Esophagus squamous epithelium (tissue), 4 donors: ENCODE results near the gene CD53.

ENCODE experiments used
- CTCF ChIP-seq, 6 experiments: fragments of 450-650 bp in 4 of 6; fragments of 200-600 bp in 2 of 6; sonication (generic) in 2 of 6; IDR thresholded peaks; one replicate each; pipeline ENCODE4 v1.5.1; 2016 to 2019; ENCODE audit warnings: antibody characterized with exemption in 6 of 6, mild to moderate bottlenecking in 4 of 6, moderate library complexity in 4 of 6
- POLR2A ChIP-seq, 4 donors: fragments of 450-650 bp; IDR thresholded peaks; one replicate each; pipeline ENCODE4 v1.6.1; 2017; ENCODE audit warnings: antibody characterized with exemption in 4 of 4, mild to moderate bottlenecking in 4 of 4, moderate library complexity in 3 of 4

GRCh38 chr1:110921953-110922352, 49.0 kb downstream of the CD53 start:
- no peak for TF ChIP-seq CTCF (IDR thresholded peaks at IDR 0.05)
- TF ChIP-seq POLR2A (IDR thresholded peaks at IDR 0.05): no peak
